ENCODE measurements around the gene SIK2. TPM values are rescaled to one million over a fixed set of nuclear protein-coding genes. Genes with fewer than 3 reads are reported as not detected.

Gene SIK2
- polyA plus RNA-seq, 3 donors: 20.0 to 24.7 (median 23.9) TPM

DNA sequence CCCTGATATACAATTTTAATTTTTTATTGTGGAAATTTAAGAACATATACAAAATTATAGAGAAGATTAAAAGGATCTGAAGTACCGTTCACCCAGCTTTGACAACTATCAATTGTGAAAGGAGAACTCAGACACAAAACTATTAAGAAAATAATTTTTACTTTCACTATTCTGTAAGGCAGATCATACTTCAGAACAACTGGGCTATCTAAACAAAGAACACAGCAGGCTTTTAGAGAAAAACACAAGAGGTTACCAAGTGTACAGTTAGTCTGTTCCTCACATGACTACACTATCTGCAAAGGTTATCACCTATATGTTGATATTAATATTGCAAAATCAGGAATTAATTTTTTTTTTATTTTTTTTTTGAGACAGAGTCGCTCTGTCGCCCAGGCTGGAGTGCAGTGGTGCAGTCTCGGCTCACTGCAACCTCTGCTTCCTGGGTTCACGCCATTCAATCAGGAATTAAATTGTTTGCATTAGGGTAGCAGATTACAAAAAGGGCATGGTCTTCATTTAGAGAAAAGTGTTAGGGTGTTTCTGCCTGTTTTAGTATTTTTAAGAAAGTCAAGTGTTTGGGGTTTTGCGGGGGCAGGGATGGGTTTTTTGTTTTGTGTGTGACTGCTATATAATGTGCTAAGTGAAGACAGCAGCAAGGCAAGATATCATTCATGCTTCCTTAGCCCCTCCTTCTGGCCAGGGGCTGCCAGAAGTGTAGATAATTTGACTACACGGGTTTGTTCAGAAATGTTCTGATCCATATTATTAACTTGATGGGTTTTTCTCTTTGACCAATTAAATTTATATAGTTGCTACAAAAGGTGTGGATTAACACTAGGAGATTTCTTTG, 27.6 kb upstream of the SIK2 start:
- DNase-seq: no peak

DNA sequence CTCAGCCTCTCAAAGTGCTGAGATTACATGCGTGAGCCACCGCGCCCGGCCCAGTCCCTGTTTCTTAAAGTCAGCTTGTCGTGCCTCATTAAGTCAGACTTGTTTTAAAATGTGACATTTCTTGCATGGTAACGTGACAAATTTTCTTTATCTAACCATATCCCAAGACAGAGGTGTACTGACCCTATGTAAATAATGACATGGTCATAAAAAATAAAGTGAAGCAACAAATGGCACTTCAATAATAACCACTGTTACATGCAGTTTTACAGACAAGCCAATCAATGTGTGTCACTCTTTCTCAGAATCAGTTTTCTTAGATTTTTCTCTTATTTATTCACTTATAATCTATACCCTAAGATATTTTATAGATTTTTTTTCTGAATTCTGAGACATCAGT, 26.5 kb upstream of the SIK2 start:
- no peak for DNase-seq

DNA sequence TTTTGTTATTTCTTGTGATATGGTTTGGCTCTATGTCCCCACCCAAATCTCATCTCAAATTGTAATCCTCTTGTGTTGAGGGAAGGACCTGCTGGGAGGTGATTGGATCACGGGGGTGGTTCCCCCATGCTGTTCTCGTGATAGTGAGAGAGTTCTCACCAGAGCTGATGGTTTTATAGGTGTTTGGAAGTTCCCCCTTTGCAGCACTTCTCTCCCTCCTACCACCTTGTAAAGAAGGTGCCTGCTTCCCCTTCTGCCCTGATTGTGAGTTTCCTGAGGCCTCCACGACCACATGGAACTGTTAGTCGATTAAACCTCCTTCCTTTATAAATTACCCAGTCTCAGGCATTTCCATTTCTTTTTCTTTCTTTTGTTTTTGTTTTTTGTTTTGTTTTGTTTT, 24.4 kb upstream of the SIK2 start:
- DNase-seq: no peak

DNA sequence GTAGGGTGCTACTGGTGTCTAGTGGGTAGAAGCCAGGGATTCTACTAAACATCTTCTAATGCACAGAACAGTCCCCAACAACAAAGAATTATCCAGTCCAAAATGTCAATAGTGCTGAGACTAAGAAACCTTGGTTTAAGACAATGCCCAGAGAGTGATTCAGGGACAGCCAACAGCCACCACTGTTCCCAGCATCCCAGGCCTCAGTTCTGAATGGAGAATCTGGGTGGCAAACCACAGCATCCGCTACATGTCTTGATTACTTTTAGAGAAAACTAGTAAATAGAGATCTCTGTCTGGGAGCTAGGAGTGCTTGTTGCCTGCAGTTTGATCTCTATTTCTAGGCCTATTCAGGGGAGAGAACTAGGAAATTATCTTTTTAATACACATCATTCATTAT, 20.9 kb upstream of the SIK2 start:
- no peak for DNase-seq

DNA sequence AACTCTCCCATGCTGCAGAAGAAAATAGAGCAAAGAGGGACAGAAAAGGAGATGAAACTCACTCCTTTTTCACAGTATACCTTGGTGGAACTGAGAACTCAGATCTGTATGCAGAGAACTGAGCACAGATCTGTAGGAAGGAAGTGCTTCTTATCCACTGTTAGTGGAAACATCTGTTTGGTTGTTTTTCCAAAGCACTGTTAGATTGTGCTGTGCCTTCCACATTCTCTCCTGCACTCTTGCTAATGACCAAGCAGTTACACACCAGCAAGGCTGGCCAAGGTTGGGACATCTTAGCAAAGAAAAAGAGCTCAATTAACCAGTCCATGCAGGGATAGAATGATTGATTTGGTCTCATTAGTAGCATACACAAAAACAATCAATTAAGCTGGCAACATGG, 20.1 kb upstream of the SIK2 start:
- DNase-seq: no peak

DNA sequence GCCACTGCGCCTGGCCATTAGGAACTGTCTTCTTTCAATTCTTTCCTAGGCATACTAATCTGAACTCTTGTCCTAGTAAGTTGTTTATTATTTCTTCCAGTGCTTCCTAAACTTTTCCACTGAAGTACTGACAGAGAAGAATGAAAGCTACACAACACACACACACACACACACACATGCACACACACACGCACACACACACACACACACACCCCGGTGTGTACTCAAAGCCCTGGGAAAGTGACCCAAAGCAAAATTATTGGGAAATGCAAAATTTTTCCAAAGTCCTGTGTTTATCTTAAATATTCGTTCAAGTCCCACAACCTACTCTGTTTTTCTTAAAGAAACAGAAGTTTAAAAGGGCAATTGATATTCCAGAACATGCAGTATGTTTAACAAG, 19.4 kb upstream of the SIK2 start:
- no peak for DNase-seq

DNA sequence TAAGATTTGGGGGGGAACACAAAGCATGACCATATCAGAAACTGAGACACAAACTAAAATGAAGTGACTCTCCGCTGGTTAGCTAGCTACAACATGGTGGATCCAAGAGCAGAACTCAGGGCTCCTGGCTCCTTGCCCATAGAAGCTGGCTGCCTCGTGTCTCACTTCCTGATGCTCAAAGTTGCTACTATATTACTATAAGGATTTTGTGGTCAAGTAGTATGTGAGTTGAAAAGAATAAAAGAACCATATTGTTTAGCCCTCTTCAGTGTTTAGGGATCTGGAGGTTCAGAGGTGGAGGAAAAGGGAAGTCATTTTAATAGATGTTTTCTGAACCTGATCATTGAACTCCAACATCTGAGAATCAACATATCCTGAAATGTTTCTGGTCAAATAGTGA, 16.9 kb upstream of the SIK2 start:
- no peak for DNase-seq

DNA sequence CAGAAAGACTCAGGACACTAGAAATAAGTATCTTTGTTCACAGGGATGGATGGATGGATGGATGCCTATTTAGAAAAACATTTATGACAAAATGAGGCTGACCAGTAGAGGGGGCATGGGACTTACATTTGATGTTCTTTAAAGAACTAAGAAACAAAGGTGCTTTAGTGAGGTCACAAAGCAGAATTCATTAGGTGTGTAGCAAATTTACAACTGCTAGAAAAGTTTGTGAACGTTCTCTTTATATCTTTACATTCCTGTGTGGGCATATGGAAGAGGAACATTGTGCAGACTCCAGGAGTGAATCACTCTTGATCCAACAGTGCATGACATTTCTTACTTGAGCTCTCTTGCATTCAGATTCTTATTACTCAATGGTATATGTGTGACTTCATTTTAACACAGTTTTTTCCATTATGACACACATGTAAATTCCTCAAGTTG, 15.8 kb upstream of the SIK2 start:
- DNase-seq: no peak

DNA sequence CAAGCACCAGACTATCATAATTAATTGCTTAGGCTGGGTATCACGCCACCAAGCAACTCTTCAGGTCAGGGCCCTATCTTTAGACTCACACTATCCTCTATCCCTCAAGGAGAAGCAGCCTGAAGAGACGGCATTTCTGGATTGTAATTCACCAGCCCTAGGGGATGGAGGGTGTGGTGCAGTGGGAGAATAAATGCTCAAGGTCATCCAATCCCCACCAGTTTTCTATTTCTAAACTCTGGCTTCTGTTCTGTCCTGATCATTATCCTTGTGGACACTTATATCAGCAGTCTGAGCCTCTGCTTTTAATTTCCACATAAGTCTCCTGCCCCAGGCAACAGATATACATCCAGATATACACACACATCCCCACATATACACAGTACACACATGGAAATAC, 13.1 kb upstream of the SIK2 start:
- DNase-seq: no peak

DNA sequence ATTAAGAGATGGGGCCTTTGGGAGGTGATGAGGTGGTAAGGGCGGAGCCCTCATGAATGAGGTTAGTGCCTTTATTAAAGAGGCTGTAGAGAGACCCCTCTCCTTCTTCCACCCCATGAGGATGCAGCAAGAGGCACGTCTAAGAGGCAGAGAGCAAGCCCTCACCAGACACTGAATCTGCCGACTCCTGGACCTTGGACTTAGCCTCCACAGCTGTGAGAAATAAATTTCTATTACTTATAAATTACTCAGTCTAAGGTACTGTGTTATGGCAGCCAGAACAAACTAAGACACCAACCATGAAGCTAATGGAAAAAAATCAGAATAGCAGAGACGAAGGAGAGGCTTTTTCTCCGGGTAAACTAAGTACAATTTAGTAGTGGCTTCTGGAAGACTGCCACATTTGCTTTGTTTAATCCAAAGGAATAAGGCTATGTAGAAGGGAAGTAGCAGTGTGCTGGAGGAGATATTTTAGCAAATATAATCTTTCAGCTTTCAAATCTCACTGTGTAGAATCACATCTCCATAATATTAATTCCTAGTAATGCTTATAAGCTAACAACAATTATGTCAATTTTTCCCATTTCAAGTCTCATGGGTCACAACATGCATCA, 12.3 kb upstream of the SIK2 start:
- no peak for DNase-seq

DNA sequence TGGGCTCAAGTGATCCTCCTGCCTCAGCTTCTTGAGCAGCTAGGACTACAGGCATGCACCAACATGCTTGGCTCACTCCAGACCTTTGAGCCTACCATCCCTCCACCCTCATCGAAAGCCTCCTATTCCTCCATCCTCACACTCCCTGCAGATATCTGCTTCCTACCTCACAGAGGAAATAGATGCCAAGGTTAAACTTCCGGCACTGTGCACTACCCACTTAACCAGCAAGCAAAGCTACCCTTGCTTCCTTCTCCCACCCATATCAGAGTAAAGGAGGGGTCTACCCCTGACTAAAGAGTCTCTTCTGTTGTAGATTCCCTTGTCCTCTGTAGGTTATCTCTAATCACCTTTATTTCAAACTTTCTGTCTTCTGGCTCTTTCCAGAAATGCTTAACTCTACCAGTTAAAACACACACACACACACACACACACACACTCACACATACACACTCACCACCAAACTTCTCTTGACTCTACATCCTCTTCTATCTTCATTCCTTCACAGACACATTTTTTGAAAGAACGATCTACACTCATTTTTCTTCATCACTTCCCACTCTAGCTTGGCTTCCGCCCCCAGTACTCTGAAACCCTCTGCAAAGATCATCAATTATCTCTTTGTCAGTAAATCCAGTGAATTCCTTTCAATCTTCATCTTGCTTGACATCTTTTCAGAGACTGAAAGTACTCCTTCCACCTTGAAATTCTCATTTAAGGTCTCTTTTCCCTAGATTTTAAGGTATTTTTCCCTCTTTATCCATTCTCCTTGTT, 10.9 kb upstream of the SIK2 start:
- no peak for DNase-seq

DNA sequence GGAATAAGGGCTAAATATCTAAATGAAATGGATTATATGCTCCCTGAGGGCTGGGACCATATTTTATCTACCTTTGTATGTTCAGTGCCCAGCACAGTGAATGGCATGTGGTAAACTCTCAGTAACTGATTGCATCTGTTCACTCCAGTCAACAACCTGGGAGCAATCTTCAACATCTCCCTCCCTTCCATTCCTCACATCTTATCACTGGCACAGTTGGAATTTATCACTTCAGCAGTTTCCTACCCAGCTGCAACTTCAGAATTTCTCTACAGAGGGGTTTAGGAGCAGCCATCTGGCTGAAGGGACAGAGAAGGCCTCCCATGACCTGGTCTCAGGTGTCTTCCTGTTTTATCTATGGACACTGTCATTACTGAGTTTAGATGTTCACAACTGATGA, 9.8 kb upstream of the SIK2 start:
- DNase-seq: no peak

DNA sequence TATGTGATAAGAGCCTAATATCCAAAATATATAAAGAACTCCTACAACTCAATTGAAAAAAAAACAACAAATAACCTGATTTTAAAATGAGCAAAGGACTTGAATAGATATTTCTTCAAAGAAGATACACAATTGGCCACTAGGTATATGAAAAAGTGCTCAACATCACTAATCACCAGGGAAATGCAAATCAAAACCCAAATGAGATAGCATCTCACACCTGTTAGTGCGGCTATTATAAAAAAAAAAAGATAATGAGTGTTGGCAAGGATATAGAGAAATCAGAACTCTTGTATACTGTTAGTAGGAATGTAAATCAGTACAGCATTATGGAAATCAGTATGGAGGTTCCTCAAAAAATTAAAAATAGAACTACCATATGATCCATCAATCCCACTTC, 5.9 kb upstream of the SIK2 start:
- DNase-seq: no peak

DNA sequence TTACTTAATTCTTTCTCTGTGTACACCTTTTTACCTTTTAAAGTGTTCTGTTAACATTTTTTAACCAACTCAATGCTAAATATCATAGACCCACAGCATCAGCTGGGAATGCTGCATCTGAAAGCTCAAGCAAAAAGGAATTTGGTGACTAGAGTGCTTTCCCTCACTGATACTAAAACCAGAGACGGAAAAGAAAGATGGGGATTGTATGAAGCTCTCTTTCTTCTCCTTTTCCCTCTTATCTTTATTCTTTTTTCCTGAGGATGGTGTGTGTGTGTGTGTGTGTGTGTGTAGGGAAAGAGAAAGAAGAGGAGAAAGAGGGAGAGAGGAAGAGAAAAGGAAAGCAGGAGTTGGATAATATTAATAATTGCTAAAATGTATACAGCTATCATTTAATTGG, 4.1 kb upstream of the SIK2 start:
- DNase-seq: no peak

DNA sequence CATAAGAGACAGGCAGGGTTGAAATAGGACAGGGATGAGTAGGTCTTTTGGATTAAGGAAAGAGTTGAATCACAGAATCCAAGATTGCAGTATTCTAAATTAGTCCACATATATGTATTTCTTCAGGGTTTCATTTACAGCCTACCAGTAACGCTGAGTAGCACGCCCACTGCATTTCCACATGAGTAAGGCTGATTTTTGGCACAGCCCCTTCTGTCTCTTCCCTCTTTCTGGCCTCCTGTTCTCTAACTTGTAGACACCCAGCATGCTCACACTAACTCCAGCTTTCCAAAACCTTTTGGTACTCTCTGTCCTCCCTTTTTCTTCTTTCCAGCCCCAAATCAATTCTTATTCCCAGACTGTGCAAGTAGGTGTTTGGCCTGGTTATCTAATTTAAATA, 3.7 kb upstream of the SIK2 start:
- DNase-seq: no peak

DNA sequence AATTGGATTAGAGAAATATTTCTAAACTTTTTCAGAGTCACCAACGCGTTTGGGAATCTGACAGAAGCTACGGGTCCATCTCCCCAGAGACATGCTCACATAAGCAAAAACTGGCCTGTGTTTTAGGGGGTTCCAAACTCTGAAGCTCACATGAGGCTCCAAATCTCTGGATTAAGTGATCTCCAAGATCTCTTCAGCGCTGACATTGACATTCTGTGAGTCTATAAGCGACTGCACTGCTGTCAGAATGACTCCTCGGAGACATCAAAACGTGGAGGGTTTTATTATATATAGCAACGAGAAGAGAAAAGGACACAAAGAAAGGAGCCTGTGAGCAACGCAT, 642 bp upstream of the SIK2 start:
- DNase-seq: no peak

DNA sequence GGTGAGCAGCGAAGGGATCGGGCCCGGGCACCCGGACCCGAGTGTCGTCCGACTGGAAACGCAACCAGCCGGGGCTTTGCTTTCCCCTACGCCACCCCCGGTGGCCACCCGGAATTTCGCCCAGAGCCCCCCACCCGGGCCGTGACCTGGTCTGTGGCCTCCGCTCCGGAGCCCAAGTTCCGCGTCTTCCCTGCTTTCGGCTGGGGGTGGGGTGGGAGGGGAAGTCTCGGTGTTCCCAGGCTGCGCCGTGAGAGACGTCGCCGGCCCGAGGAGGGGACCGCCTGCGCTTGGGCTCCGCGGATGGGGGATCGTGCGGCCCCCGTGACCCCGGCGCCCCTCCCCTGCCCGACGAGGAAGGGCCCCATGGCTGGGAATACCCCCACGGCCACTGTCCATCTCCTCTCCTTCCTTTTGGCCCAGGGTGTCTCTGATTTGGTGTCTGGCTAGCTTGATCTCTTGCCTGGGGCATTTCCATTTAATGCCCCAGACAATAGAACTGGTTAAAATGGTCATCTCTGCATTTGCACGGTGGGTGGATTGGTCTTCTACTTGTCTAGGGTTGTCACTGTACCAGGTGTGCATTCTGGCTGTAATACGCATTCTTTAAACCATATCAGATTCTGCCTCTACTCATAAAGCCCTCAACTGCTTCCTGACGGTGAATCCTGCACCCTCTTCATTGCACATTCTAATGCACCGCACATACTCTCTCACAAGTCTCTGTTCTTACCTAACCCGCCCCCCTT, 789 bp downstream of the SIK2 start:
- peak; percentile 37 for DNase-seq

DNA sequence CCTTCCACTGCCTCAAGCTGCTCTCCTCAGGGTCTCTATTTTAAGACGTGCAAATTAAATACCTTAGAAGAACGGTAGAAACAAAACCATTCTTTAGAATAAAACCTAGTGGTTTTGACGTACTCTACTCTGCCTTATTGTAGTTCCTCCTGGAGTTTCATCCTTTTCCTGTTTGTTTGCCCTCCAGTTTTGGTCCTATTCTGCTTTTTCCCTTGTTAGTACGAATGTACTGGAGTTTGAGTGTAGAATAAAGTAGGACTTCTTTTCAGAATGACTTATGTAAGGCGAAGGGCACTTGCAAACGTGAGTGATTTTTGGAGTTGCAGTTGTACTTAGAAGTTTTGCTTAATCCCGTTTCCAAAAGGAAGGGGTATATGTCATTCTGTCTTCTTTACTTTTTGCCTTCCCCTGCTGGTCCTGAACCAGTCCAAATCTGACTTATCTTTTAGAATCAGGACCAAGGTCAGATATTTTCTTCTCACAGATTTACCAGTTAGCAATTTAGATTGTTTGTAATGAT, 1.4 kb downstream of the SIK2 start:
- no peak for DNase-seq

DNA sequence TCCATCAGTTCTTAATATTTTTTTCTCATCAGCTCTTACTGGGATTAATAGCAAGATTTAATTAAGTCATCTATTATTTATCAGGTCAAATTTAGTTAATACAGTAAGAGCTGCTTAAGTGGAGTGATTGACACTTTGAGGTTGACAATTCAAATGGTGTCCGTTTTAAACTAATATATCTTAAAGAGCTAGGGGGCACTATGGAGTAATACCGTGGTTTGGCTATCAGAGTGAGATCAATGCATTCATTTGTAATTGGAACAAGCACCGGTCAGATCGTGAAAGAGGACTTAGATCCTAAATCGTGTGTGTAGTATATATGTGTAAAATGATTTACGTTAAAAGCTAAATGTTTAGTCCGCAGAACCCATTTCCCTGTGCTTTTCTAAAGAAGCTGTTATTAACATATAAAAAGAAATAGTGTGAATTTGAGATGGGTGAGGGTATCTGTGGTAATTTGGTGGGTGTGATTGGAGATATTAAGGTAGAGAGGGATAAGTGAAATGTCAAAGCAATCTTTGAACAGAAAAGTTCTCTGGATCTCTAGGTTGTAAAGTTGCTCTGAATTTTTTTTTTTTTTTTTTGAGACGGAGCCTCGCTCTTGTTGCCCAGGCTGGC, 2.3 kb downstream of the SIK2 start:
- peak; percentile 22 for DNase-seq

DNA sequence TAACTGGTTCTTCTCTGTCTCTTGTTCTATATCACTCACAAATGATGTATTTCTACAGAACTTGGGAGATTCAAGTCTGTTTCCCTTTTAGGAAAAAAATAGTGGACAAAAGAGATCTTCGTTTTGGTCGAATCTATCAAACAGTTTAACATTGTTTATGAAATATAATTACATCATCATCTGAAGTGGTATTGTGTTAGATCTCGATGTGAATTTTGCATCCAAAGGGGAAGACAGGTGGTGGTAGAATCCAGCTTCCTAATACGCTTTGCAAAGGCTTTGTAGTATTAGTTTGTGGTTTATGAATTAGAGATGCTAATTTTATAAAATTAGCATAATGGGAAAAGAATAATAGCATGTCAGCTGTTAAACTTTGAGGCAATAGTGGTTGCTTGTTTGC, 3.4 kb downstream of the SIK2 start:
- DNase-seq: no peak

DNA sequence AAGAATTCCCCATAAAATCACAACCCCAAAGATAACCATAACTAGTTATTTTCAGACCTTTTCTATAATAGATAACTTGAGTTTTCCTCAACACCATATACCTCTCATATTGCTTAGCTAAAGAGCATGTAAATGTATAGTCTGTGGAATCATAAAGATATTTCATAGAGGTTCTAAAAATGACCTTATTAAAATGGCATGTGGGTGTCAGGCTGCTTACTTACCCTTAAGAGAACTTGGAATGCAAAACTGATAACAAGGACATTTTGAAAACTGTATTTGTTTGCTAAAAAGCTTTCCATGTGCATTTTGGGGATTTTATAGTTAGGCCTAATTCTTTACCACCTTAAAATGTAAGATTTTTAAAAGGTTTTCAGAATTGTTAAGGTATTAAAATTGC, 4.7 kb downstream of the SIK2 start:
- DNase-seq: no peak

DNA sequence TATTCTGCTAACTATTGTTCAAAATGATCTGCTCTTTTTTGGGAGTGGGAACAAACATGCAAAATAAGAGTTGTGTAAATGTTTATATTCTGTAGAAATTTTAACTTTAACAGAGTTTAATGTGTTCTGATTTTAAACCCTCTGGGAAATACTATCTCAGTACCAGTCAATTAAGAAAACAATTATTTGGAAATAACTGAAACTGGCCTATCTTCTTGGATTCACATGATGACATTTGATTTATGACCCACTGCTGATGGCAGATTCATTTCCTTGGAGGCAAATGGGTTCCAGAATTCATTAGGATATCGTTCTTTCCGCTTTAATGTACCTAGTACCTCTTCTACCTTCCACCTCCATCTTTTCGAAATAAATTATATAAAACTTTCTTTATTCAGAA, 5.5 kb downstream of the SIK2 start:
- no peak for DNase-seq
